Fibroblast of upper back skin (primary cell): Measurements from ENCODE around the gene DAGLA.

Experiments used
- DNase-seq: peaks from one replicate; pipeline ENCODE4 v3.0.0-alpha.2; 2013

DAGLA gene

DNA sequence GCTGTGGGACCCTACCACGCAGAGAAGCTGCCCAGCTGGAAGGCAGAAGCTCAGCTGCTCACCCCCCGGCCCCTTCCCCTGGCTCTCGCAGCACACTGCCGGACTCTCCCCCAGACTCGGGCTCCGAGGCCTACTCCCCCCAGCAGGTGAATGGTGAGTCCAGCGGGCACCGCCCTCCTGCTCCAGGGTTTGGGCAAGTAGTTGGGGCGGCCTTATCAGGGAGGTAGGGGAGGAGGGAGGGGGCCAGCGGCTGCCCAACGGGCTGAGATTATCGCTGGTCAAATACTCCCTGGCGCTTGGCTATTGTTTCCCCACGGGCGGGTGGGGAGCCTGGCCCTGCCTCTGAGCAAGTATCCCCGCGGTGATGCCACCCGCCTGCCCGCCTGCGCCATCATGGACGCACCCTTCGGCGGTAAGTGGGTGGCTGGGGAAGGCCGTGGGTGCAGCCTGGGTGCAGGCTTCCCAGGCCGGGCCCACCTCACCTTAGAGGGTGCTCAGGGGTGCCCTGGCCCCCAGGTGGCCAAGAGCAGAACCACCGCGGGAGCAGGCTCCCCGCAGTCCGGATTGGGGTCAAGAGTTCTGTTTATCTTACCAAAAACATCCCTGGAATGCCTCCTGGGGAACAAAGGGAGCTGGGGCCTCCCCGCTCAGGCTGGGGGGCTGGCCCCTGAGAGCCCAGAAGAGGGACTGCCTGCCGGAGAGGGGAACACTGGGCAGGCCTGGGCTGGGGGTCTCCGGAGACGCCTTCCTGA lies 89.2 kb downstream of the DAGLA start:
- peak; percentile 23 for DNase-seq

DNA sequence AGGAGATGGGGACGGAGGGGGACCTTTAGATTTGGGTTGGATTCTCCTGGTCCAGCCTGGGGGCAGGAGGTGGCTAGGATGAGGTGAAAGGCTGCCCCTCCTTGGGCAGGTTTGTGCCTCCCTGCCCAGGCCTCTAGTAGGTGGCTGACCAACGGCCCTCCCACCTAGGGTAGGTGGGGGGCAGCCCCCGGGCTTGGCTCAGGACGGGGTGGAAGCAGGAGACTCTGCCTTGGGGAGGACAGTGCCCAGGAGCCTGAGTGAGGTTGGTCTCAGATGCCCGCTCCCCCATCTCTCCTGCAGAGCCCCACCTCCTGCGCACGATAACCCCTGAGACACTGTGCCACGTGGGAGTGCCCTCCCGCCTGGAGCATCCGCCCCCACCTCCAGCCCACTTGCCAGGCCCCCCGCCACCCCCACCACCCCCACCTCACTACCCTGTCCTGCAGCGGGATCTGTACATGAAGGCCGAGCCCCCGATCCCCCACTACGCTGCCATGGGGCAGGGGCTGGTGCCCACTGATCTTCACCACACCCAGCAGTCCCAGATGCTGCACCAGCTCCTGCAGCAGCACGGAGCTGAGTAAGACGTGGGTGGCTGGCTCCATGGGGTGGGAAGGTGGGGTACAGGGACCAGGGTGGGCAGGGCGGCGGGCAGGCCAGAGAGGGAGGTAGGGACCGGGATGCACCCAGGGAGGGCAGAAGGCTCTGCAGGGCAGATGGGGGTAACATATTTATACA lies 89.9 kb downstream of the DAGLA start:
- no peak for DNase-seq

DNA sequence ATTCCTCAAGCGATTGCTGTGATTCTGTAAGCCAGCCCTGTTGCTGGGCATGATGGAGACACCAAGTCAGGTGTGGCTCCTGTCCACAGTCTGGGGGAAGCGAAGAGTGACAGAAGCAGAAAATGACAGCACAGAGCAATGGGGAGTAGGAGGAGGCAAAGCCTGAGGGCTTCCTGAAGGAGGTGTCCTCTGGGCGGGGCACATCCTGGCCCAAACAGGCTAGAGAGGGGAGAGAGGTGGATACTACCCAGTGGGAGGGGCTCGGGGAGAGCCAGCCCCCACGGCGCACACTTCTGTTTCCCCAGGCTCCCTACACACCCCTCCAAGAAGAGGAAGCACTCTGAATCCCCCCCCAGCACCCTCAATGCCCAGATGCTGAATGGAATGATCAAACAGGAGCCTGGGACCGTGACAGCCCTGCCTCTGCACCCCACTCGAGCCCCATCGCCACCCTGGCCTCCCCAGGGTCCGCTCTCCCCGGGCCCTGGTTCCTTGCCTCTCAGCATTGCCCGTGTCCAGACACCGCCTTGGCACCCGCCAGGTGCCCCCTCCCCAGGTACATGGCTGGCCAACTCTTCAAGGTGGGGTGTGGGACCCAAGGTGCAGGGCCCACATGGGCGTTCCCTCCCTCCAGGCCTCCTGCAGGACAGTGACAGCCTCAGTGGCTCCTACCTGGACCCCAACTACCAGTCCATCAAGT lies 91.2 kb downstream of the DAGLA start:
- DNase-seq, result no peak

DNA sequence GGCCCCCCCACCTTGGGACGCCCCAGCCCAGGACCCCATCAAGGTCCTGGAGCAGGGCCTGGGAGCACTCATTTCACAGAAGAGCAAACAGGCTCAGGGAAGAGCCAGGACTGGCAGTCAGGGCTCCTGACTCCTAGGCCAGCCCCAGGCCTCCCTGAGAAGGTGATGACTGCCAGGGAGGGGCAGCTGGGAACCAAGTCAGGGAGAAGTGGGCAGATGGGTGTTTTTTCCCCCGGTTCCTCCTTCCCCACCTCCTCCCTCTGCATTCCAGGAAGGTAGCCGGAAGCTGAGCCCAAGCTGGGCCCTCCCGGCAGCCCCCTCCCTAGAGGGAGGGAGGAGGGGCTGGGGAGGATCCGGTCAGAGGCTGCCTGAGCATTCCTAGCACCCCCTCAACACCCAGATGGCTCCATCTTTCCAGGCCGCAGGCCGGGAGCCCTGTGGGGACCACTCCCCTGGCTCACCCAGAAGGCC lies 91.8 kb downstream of the DAGLA start:
- no peak for DNase-seq

DNA sequence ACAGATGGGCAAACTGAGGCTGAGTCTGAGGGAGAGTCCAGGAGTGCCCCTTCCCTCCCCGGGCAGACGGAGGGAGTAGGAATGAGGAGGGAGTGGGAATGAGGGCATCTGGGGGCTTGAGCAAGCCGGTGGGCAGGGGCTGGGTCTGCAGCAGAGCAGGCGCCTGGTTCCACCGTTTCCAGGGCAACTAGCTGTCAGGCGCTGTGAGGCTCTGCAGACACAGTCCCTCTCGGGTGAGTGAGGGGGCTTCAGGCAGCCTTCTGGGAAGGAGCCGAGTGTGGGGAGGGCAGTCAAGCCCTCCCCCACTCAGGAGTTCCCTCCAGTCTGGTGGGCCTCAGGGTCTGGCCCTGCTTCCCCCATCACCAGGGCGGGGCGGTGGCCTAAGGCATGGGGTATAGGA lies 93.2 kb downstream of the DAGLA start:
- DNase-seq, result no peak

DNA sequence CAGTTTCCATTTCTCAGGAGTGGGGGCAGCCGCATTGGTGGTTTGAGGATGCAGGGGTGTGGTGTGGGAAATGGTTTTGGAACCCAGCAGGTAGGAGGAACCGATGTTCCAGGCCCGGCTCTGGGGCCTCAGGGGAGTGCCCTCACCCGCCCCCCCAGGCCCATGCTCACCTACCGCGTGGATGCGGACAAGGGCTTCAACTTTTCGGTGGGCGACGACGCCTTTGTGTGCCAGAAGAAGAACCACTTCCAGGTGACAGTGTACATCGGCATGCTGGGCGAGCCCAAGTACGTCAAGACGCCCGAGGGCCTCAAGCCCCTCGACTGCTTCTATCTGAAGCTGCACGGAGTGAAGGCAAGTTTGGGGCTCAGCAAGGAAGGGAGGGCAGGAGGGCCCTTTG lies 93.6 kb downstream of the DAGLA start:
- no peak for DNase-seq

DNA sequence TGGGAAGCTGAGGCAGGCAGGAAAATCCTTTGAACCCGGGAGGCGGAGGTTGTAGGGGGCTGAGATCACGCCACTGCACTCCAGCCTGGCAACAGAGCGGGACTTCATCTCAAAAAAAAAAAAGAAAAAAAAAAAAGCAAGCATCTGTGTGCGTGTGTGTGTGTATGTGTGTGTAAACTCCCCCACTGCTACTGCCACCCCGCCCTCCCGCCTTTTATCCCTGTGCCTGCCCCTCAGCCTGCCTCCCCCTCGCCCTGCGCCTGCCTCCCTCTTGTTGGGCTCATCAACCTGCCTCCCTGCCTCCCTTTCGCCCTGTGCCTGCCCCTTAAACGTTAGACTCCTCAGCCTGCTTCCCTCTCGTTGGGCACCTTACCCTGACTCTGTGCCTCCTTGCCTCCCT lies 94.2 kb downstream of the DAGLA start:
- no peak for DNase-seq

DNA sequence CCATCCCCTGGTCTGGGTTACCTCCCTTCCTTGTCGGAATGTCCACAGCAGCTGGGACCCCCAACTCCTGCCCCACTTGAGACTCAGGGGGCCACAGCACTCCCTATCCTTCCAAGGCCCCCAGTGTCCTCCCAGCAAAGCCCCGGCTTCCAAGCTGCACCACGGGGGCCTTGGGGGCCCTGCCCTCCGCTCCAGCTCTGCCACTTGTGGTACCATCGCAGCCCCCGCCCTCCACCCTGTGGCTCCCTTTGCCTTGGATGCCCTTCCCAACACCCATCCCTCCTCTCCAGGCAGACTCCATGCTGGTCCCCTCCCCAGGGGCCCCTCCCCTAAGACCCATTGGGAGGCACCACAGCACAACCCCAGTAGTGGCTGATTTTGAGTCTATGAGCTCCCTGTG lies 94.9 kb downstream of the DAGLA start:
- DNase-seq, result no peak

DNA sequence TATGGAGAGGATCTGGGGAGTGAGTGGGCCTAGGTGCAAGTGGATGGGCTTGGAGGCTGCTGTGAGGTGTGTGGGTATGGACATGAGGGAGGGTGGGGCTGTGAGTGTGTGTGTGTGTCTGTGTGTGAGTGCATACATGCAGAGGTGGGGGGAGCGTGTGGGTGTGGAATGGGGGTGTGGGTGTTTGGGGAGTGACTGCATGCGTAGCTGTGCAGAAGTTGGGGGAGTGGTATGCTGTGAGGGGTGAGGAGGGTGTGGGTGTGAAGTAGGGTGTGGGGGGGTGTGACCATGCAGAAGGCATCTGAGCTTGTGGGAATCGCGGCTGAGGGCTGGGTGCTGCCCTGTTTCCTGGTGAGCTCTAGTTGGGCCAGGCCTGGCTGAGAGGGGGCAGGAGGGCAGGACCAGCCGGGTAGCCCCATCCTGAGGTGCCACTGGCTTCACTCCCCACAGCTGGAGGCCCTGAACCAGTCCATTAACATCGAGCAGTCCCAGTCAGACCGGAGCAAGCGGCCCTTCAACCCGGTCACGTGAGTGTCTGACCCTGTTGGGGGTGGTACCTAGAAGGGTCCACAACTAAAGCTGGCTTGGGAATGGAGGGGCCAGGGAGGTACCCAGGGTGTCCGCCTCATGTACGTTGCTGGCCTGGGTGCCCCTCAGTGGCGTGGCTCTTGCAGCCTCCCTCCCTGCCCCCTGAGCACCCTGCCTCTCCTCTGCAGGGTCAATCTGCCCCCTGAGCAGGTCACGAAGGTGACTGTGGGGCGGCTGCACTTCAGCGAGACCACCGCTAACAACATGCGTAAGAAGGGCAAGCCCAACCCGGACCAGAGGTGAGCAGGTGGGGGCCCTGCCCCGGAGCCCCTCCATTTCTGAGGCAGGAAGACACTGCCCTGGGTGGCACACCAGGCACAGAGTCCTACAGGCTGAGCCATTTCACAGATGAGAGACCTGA lies 95.7 kb downstream of the DAGLA start:
- DNase-seq, result no peak

DNA sequence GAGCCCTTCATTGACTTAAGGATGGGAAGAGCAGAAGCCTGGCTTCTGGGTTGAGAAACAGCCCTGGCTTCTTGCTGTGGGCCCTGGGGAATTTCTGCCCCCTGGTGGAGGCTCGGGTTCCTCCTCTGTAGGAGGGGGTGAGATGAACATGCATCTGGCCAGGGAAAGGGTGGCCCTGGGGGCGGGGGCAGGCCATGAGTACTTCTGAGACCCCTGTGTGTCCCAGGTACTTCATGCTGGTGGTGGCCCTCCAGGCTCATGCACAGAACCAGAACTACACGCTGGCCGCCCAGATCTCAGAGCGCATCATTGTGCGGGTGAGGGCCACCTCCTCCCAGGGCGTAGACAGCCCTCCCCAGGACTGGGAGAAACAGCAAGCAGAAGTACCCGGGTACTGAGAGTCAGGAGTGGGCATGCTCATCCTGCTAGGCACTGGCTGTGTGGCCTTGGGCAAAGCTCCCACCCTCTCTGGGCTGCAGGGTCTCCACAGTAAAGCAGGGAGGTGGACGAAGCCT lies 96.4 kb downstream of the DAGLA start:
- peak; percentile 59 for DNase-seq

DNA sequence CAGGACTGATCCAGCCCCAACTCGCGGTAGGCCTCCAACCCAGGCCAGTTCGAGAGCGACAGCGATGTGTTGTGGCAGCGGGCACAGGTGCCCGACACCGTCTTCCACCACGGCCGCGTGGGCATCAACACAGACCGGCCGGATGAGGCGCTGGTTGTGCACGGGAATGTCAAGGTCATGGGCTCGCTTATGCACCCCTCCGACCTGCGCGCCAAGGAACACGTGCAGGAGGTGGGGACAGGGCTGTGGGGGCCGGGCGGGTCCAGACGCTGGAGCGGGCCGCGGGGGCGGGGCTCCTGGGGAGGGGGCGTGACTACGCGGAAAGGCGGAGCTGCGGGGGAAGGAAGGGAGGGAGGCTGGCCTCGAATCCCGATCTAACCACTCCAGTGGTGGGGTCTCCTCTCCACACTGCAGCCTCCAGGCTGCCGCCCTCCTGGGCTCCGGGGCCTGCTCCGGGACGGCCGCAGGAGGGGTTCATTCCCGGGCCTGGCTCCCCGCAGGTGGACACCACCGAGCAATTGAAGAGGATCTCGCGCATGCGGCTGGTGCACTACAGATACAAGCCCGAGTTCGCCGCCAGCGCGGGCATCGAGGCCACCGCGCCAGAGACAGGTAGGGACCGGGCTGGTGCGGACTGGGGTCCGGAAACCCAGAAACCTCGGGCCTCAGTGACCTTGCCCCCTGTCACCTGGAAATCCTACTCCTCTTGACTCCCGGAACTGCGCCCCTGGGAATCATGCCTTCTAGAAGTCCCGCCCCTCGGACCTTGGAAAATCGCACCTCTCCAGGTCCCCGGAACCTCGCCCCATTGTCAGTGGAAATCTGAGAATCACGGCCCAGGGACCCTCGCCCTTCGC lies 97.3 kb downstream of the DAGLA start:
- no peak for DNase-seq

DNA sequence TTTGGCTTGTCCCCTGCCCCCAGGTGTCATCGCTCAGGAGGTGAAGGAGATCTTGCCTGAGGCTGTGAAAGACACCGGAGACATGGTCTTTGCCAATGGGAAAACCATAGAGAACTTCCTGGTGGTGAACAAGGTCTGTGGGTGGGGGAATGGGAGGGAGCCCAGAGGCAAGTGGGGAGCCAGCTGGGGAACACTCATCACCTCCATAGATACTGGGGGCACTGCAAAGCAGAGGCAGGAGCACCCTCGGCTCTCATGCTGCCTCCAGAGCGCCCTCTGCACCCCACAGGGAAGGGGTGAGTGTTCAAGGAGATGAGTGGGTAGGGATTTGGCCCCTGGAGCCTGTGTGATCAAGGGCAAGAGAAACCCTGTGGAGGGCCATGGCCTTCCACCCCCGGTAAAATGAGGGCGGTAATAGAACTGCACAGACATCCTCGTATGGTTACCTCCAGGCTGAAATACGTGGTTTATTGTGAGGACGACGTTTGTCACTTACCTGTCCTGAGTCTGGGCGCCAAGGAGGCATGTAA lies 98.2 kb downstream of the DAGLA start:
- DNase-seq, result no peak

DNA sequence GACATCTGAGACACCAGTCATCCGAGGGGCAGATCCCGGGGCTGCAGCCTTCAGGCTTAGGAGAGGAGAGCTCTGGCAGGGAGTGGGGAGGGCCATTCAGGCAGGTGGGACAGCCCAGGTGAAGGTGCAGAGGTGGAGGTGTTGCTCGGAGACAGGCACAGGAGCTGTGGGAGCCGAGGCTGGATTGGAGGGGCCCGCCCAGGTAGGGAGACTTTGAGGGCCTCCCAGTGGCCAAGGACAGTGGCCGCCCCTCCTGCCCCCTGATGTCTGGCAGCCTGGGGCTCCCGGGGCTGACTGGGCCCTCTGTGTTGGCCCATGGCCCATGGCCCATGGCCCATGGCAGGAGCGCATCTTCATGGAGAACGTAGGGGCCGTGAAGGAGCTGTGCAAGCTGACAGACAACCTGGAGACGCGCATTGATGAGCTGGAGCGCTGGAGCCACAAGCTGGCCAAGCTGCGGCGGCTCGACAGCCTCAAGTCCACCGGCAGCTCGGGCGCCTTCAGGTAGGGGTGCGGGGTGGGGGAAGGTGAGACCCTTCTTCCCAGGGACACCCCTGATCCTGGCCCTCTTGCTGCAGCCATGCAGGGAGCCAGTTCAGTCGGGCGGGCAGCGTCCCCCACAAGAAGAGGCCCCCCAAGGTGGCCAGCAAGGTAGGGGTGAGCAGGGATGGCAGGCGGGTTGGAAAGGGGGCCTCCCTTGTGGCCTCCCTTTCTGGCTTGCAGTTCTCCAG lies 98.9 kb downstream of the DAGLA start:
- no peak for DNase-seq

DNA sequence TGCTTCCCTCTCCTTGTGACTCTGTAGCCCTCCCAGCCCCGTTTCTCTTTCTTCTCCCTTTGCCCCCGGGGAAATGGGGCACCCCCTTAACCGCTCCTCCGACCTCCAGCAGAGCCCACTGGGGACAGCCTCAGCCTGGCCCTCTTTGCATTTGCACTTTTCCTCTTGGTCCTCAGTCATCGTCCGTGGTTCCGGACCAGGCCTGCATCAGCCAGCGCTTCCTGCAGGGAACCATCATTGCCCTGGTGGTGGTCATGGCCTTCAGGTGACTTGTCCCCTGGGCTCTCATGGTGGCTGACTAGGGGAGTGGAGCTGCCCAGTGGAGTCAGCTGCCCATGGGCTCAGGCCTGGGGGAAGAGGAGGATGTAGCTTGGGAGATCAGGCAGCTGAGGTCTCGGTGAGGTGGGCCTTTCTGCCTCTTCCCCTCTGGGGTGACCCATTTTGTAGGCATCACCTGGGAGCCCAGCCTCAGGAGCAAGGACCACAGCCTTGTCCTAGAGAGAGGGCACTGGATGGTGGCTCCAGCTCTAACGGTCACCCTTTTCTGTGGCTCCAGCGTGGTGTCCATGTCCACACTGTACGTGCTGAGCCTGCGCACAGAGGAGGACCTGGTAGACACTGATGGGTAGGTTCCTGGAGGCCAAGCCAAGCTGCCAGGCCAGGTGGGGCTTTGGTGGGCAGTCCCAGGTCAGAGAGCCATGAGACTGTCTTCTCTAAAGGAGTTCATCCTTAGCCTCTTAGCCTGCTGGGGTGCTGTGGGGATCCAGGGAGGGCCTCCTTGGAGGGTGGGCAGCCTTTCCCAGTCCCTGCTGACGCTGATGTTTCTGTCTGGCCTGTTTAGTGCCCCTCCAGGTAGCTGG lies 99.7 kb downstream of the DAGLA start:
- DNase-seq, result no peak

DNA sequence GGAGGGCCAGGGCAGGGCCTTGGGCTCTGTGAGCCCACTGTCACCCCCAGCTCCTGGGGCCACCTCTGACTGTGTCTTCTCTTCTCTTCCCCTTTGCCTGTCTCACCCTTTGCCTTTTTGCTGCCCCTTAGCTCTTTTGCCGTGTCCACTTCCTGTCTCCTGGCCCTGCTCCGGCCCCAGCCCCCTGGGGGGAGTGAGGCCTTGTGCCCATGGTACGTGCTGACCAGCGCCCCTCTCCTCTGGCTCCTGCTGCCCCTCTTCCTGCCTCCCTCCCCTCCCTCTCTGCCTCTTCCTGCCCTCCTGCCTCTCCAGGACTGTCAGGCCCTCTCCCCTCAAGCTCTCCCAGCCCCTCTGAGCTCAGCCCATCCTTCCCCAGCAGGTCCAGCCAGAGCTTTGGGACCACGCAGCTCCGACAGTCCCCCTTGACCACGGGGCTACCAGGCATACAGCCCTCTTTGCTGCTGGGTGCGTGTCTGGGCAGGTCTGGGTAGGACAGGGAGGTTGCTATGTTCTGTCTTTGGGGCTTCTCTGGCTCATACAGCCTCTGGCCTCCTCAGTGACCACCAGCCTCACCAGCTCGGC lies 100.5 kb downstream of the DAGLA start:
- no peak for DNase-seq

DNA sequence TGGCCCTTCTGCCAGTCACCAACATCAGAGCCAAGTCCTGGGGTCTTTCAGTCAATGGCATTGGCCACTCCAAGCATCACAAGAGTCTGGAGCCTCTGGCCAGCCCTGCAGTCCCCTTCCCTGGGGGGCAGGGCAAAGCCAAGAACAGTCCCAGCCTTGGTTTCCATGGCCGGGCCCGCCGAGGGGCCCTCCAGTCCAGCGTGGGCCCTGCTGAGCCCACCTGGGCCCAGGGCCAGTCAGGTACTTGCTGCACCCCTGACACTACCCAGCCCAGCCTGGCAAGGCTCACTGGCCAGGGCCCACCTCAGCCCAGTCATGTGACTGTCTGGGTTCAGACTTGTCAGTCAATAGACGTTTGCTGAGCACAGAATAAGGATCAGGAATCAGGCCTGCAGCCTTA lies 101.4 kb downstream of the DAGLA start:
- no peak for DNase-seq

DNA sequence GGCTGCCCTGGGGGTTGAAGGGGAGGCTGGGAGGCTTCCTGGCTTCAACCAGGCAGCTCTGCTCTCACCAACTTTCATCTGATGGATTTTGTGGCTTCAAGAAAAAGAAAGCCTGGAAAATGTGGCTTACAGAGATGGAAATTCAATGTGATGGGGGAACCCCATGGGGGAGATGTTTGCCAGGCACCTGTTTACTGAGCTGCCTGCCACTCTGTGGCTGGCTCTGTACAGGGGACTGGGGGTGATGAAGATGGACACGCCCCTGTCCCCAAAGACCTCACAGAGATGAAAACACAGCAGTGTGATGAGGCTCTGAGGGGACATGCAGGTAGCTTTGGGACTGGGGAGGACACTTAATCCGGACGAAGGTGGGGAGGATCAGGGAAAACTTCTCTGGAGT lies 102.1 kb downstream of the DAGLA start:
- DNase-seq, result no peak

DNA sequence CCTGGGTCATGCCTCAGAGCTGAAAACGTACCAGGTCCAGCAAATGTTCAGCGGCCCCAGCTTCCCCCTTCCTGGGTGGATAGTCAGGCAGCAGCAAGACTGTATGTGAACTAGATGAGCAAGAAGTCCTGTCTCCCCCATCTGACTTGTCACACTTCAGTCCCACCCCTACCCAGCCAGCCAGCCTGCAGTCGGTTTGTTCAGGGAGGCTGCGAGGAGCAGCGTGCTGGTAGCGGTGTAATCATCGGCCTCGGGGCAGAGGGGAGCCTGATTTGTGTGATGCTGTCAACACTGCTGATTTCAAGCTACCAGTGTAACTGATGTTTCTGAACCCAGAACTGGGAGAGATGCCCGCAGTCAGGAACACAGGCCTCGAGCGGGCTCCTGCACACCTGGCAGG lies 102.7 kb downstream of the DAGLA start:
- no peak for DNase-seq
